Measurements from ENCODE around the gene TMEM244. TPM values are rescaled to one million over a fixed set of nuclear protein-coding genes. Genes with fewer than 3 reads are reported as not detected.
"Not testable (repeated sequence)": the region's sequence is repeated elsewhere in the genome, so short reads cannot be mapped to it uniquely, and the experiment has no call there.

TMEM244 gene
- total RNA-seq, 2 experiments from 2014 or later: 0.38 TPM; not detected in 1

GRCh38 chr6:129818251-129818650, 42.9 kb downstream of the TMEM244 start:
- POLR2A ChIA-PET: no interaction called here
- CTCF ChIA-PET: no interaction called here

GRCh38 chr6:129817821-129818220, 43.3 kb downstream of the TMEM244 start:
- POLR2A ChIA-PET: no interaction called here
- CTCF ChIA-PET: no interaction called here

- ChIA-PET POLR2A (no interaction called here), CTCF (no interaction called here)
These were observed 43.8 kb downstream of the TMEM244 start for GRCh38 chr6:129817332-129817731.

- POLR2A ChIA-PET: no interaction called here
- CTCF ChIA-PET: no interaction called here
These were observed 48.9 kb downstream of the TMEM244 start for GRCh38 chr6:129812145-129812777.

- CTCF ChIA-PET, POLR2A ChIA-PET: not testable (repeated sequence)
These were observed 54.0 kb downstream of the TMEM244 start for GRCh38 chr6:129807141-129807540.

- POLR2A ChIA-PET, CTCF ChIA-PET: not testable (repeated sequence)
These were observed 58.2 kb downstream of the TMEM244 start for GRCh38 chr6:129802920-129803319.

GRCh38 chr6:129801909-129802308, 59.2 kb downstream of the TMEM244 start:
- ChIA-PET POLR2A (no interaction called here), CTCF (no interaction called here)

GRCh38 chr6:129795261-129795660, 65.9 kb downstream of the TMEM244 start:
- CTCF ChIA-PET: no interaction called here
- POLR2A ChIA-PET: no interaction called here

GRCh38 chr6:129793447-129793846, 67.7 kb downstream of the TMEM244 start:
- ChIA-PET POLR2A (no interaction called here), CTCF (no interaction called here)

GRCh38 chr6:129792049-129792448, 69.1 kb downstream of the TMEM244 start:
- ChIA-PET POLR2A (no interaction called here), CTCF (no interaction called here)

GRCh38 chr6:129790785-129791184, 70.3 kb downstream of the TMEM244 start:
- POLR2A ChIA-PET: no interaction called here
- CTCF ChIA-PET: no interaction called here

- CTCF ChIA-PET: no interaction called here
These were observed 71.1 kb downstream of the TMEM244 start for GRCh38 chr6:129789974-129790373.

GRCh38 chr6:129787816-129788215, 73.3 kb downstream of the TMEM244 start:
- CTCF ChIA-PET: no interaction called here
- POLR2A ChIA-PET: no interaction called here

More at GRCh38 chr6:129789974-129790373, 71.1 kb downstream of the TMEM244 start:
- POLR2A ChIA-PET: no interaction called here

GRCh38 chr6:129786548-129786947, 74.6 kb downstream of the TMEM244 start:
- ChIA-PET CTCF (no interaction called here), POLR2A (no interaction called here)

- ChIA-PET CTCF (no interaction called here), POLR2A (no interaction called here)
These were observed 75.4 kb downstream of the TMEM244 start for GRCh38 chr6:129785756-129786135.

- ChIA-PET CTCF (no interaction called here), POLR2A (no interaction called here)
These were observed 75.9 kb downstream of the TMEM244 start for GRCh38 chr6:129785047-129785755.

Other genes starting within 250 kb of the TMEM244 start
- gene ARHGAP18, start 151.1 kb downstream of the TMEM244 start, total RNA-seq: 1 to 10 TPM; 6.6 to 7.5 TPM
- gene L3MBTL3, start 157.3 kb upstream of the TMEM244 start, total RNA-seq: 1 to 10 TPM; 9.5 to 9.8 TPM